Left ventricle myocardium inferior (tissue), 1 donor: Measurements from ENCODE around the gene AK6. TPM values are rescaled to one million over a fixed set of nuclear protein-coding genes. Genes with fewer than 3 reads are reported as not detected.

ENCODE experiments used
- DNase-seq: peaks from one replicate; pipeline ENCODE4 v3.0.0-alpha.2; 2020
- H3K27ac ChIP-seq: fragments of 200-600 bp; replicated peaks from 2 replicates; pipeline ENCODE4 v1.8.0; 2021
- H3K27me3 ChIP-seq: fragments of 200-600 bp; 2 replicates; pipeline ENCODE4 v1.8.0; 2021; ENCODE audit warnings: low read depth
- H3K36me3 ChIP-seq: fragments of 200-600 bp; 2 replicates; pipeline ENCODE4 v1.8.0; 2021
- H3K4me1 ChIP-seq: fragments of 200-600 bp; 2 replicates; pipeline ENCODE4 v1.8.0; 2021
- H3K4me3 ChIP-seq: fragments of 200-600 bp; 2 replicates; pipeline ENCODE4 v1.8.0; 2021; ENCODE audit warnings: mild to moderate bottlenecking, moderate library complexity
- H3K9me3 ChIP-seq: fragments of 200-600 bp; replicated peaks from 2 replicates; pipeline ENCODE4 v1.8.0; 2021
- CTCF ChIP-seq: fragments of 200-600 bp; IDR thresholded peaks from 2 replicates; pipeline ENCODE4 v1.8.0; 2021; ENCODE audit warnings: antibody characterized with exemption, mild to moderate bottlenecking, borderline replicate concordance
- intact Hi-C: fragments of 100-400 bp; cut with micrococcal nuclease; formaldehyde crosslinking; loops from one replicate; pipeline ENCODE4 v1.11.0; 2022
- total RNA-seq: library from RNA; stranded (reverse); fragmentation: NEBNext Ultra II Directional; extraction: Animal tissue kit (Norgen Biotek cat#: 25700); gene quantifications from one replicate; pipeline ENCODE4 v1.2.1, GENCODE V29; 2021
- donor health status: DM: no; HTN: yes; CAD: no; lungs with severe emphysema.

AK6 gene
- total RNA-seq, 1 donor from 2014 or later, result 39.4 TPM

GRCh38 chr5:69317391-69317790 is 51.9 kb downstream of the AK6 start:
- no peak for TF ChIP-seq CTCF
- intact Hi-C loops, result no loop called here
- Histone ChIP-seq H3K4me3 (no peak overlapping the region), H3K27me3 (no peaks in the 10 kb centered on the region), H3K9me3 (no peaks in the 10 kb centered on the region), H3K36me3 (peaks cover 24% of the 10 kb centered on the region), H3K27ac (no peak overlapping the region), H3K4me1 (no peaks in the 10 kb centered on the region)
- DNase-seq, result no peak

GRCh38 chr5:69315972-69316371 is 53.3 kb downstream of the AK6 start:
- Histone ChIP-seq H3K36me3 (peaks cover 24% of the 10 kb centered on the region), H3K4me1 (no peaks in the 10 kb centered on the region), H3K27ac (no peak overlapping the region), H3K9me3 (no peaks in the 10 kb centered on the region), H3K27me3 (no peaks in the 10 kb centered on the region), H3K4me3 (no peak overlapping the region)
- intact Hi-C loops, result no loop called here
- no peak for TF ChIP-seq CTCF
- DNase-seq, result no peak

- no peak for TF ChIP-seq CTCF
- intact Hi-C loops, result no loop called here
- Histone ChIP-seq H3K36me3 (peaks cover 32% of the 10 kb centered on the region), H3K27me3 (no peaks in the 10 kb centered on the region), H3K4me1 (no peaks in the 10 kb centered on the region), H3K9me3 (no peaks in the 10 kb centered on the region), H3K4me3 (no peak overlapping the region), H3K27ac (no peak overlapping the region)
- no peak for DNase-seq
Measured at GRCh38 chr5:69313428-69313827, 55.9 kb downstream of the AK6 start.

- no peaks in the 10 kb centered on the region for H3K4me1 ChIP-seq
- H3K27ac ChIP-seq, result no peak overlapping the region
- H3K4me3 ChIP-seq, result no peak overlapping the region
- DNase-seq, result no peak
- no peak for TF ChIP-seq CTCF
- no peaks in the 10 kb centered on the region for H3K9me3 ChIP-seq
- intact Hi-C loops, result no loop called here
- H3K36me3 ChIP-seq, result peaks cover 32% of the 10 kb centered on the region
- no peaks in the 10 kb centered on the region for H3K27me3 ChIP-seq
Measured at GRCh38 chr5:69312459-69313160, 56.7 kb downstream of the AK6 start.

GRCh38 chr5:69309380-69309779 is 59.9 kb downstream of the AK6 start:
- Histone ChIP-seq H3K27me3 (no peaks in the 10 kb centered on the region), H3K4me3 (no peak overlapping the region), H3K9me3 (no peaks in the 10 kb centered on the region), H3K36me3 (peaks cover 36% of the 10 kb centered on the region), H3K27ac (no peak overlapping the region), H3K4me1 (no peaks in the 10 kb centered on the region)
- no peak for TF ChIP-seq CTCF
- intact Hi-C loops, result no loop called here
- DNase-seq, result no peak
